ENCODE measurements around the gene HOGA1.
"Not testable (repeated sequence)": the region's sequence is repeated elsewhere in the genome, so short reads cannot be mapped to it uniquely, and the experiment has no call there.

DNA sequence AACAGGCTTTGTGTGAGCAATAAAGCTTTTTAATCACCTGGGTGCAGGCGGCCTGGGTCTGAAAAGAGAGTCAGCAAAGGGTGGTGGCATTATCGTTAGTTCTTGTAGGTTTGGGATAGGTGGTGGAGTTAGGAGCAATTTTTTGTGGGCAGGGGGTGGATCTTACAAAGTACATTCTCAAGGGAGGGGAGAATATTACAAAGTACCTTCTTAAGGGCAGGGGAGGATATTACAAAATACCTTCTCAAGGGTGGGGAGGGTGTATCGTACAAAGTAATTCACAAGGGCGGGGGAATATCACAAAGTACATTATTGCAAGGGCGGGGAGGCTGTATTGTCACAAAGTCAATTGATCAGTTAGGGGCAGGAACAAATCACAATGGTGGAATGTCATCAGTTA lies 21.9 kb upstream of the HOGA1 start:
- not testable (repeated sequence) for TF ChIP-seq POLR2A (IDR thresholded peaks at IDR 0.05; ENCODE audit: low read depth, low read length); EZH2 (IDR thresholded peaks at IDR 0.05; ENCODE audit: borderline replicate concordance, low read depth, low read length, severe bottlenecking); POLR2AphosphoS5 (IDR thresholded peaks at IDR 0.05; ENCODE audit: insufficient read depth, low read depth, low read length); MYC (IDR thresholded peaks at IDR 0.05; ENCODE audit: low read depth, low read length); GATA2 (IDR thresholded peaks at IDR 0.05; ENCODE audit: insufficient read depth, insufficient read length, low read depth, low read length); FOS (IDR thresholded peaks at IDR 0.05; ENCODE audit: borderline replicate concordance, insufficient read depth, low read length); JUN (IDR thresholded peaks at IDR 0.05; ENCODE audit: borderline replicate concordance, insufficient read depth, insufficient read length, low read depth)
- TF ChIP-seq, protein P1, sequence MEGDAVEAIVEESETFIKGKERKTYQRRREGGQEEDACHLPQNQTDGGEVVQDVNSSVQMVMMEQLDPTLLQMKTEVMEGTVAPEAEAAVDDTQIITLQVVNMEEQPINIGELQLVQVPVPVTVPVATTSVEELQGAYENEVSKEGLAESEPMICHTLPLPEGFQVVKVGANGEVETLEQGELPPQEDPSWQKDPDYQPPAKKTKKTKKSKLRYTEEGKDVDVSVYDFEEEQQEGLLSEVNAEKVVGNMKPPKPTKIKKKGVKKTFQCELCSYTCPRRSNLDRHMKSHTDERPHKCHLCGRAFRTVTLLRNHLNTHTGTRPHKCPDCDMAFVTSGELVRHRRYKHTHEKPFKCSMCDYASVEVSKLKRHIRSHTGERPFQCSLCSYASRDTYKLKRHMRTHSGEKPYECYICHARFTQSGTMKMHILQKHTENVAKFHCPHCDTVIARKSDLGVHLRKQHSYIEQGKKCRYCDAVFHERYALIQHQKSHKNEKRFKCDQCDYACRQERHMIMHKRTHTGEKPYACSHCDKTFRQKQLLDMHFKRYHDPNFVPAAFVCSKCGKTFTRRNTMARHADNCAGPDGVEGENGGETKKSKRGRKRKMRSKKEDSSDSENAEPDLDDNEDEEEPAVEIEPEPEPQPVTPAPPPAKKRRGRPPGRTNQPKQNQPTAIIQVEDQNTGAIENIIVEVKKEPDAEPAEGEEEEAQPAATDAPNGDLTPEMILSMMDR (IDR thresholded peaks at IDR 0.05; ENCODE audit: extremely low read depth in 1 of 2, insufficient read depth in 1 of 2, low read depth in 1 of 2, low read length in 2 of 2): not testable (repeated sequence)
- TF ChIP-seq, protein P2, sequence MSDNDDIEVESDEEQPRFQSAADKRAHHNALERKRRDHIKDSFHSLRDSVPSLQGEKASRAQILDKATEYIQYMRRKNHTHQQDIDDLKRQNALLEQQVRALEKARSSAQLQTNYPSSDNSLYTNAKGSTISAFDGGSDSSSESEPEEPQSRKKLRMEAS (IDR thresholded peaks at IDR 0.05; ENCODE audit: insufficient read depth, insufficient read length): not testable (repeated sequence)
